ENCODE data around the gene SLC1A5.
"Not testable (repeated sequence)": the region's sequence is repeated elsewhere in the genome, so short reads cannot be mapped to it uniquely, and the experiment has no call there.

SLC1A5 gene

GRCh38 chr19:46788262-46788967, at the start of gene SLC1A5:
Gene SLC1A5 (minus strand): TSS chr19:46788594. CDS start chr19:46787965, 629 bp downstream.
- DNase-seq (ENCODE audit: low read depth in 3 of 3): peak; percentile 98 to 100 (median 98)

GRCh38 chr19:46838160-46838559, 49.8 kb upstream of the SLC1A5 start:
- DNase-seq (ENCODE audit: low read depth in 3 of 3): no peak

GRCh38 chr19:46834984-46835383, 46.6 kb upstream of the SLC1A5 start:
- DNase-seq (ENCODE audit: low read depth in 3 of 3): no peak

GRCh38 chr19:46834121-46834520, 45.7 kb upstream of the SLC1A5 start:
- no peak for DNase-seq (ENCODE audit: low read depth in 3 of 3)

GRCh38 chr19:46830864-46831263, 42.5 kb upstream of the SLC1A5 start:
- DNase-seq (ENCODE audit: low read depth in 3 of 3): no peak

- DNase-seq (ENCODE audit: low read depth in 3 of 3): peak; percentile 31 to 58 (median 52)
Observed at GRCh38 chr19:46828484-46828883, 40.1 kb upstream of the SLC1A5 start.

- no peak for DNase-seq (ENCODE audit: low read depth in 3 of 3)
Observed at GRCh38 chr19:46825731-46826055, 37.3 kb upstream of the SLC1A5 start.

- DNase-seq (ENCODE audit: low read depth in 3 of 3): no peak
Observed at GRCh38 chr19:46824890-46825730, 36.7 kb upstream of the SLC1A5 start.

- DNase-seq (ENCODE audit: low read depth in 3 of 3): no peak
Observed at GRCh38 chr19:46823049-46823448, 34.7 kb upstream of the SLC1A5 start.

- DNase-seq (ENCODE audit: low read depth in 3 of 3): not testable (repeated sequence)
Observed at GRCh38 chr19:46822410-46822787, 34.0 kb upstream of the SLC1A5 start.

- DNase-seq (ENCODE audit: low read depth in 3 of 3): peak; percentile 10 to 55 (median 36)
Observed at GRCh38 chr19:46821512-46822409, 33.4 kb upstream of the SLC1A5 start.

GRCh38 chr19:46818812-46819211, 30.4 kb upstream of the SLC1A5 start:
- DNase-seq (ENCODE audit: low read depth in 3 of 3): no peak

GRCh38 chr19:46815833-46816627, 27.6 kb upstream of the SLC1A5 start:
- no peak for DNase-seq (ENCODE audit: low read depth in 3 of 3)

GRCh38 chr19:46813839-46814358, 25.5 kb upstream of the SLC1A5 start:
- DNase-seq (ENCODE audit: low read depth in 3 of 3): no peak

- DNase-seq (ENCODE audit: low read depth in 3 of 3): no peak
Observed at GRCh38 chr19:46812977-46813838, 24.8 kb upstream of the SLC1A5 start.

GRCh38 chr19:46809534-46810272, 21.3 kb upstream of the SLC1A5 start:
- no peak for DNase-seq (ENCODE audit: low read depth in 3 of 3)

GRCh38 chr19:46806656-46807055, 18.3 kb upstream of the SLC1A5 start:
- no peak for DNase-seq (ENCODE audit: low read depth in 3 of 3)

GRCh38 chr19:46804432-46804831, 16.0 kb upstream of the SLC1A5 start:
- DNase-seq (ENCODE audit: low read depth in 3 of 3): not testable (repeated sequence)

GRCh38 chr19:46803555-46803954, 15.2 kb upstream of the SLC1A5 start:
- DNase-seq (ENCODE audit: low read depth in 3 of 3): no peak

Data from stimulated activated CD4-positive, alpha-beta T cell treated with anti-CD3 and anti-CD28 coated beads, TNF-alpha, amount 100 ng/mL, for 24 hours (primary cell).